Neural progenitor cell (in vitro differentiated cells): ENCODE data around the gene SDR39U1.

ENCODE experiments used
- CTCF ChIP-seq: fragments of 200-600 bp; sonication (generic); IDR thresholded peaks from 2 replicates; pipeline ENCODE4 v1.5.1; 2017; ENCODE audit warnings: antibody characterized with exemption, mild to moderate bottlenecking
- EZH2 ChIP-seq: fragments of 200-600 bp; sonication (generic); IDR thresholded peaks from 2 replicates; pipeline ENCODE4 v1.6.1; 2017; ENCODE audit warnings: antibody characterized with exemption, mild to moderate bottlenecking, moderate library complexity
- EZH2phosphoT487 ChIP-seq: fragments of 200-600 bp; sonication (generic); IDR thresholded peaks from 2 replicates; pipeline ENCODE4 v1.6.1; 2017; ENCODE audit warnings: antibody characterized with exemption

- no peak for TF ChIP-seq CTCF
- no peak for TF ChIP-seq EZH2
- no peak for TF ChIP-seq EZH2phosphoT487
These were observed 40.5 kb downstream of the SDR39U1 start for GRCh38 chr14:24401810-24402702.
